MM.1S (cell line): Measurements from ENCODE around the gene NEDD4L.

ENCODE experiments used
- DNase-seq: peaks from one replicate; pipeline ENCODE4 v3.0.0-alpha.2; 2015
- H2AFZ ChIP-seq: fragments of 300-600 bp; sonication (generic); 2 replicates; pipeline ENCODE4 v1.6.0; 2016; ENCODE audit warnings: antibody characterized with exemption, low read length
- H3F3A ChIP-seq: fragments of 300-600 bp; sonication (generic); 2 replicates; pipeline ENCODE4 v1.6.1; 2016; ENCODE audit warnings: mild to moderate bottlenecking, antibody characterized with exemption, low read length, moderate library complexity, mixed read lengths; ENCODE audit not compliant: insufficient read depth
- H3K27ac ChIP-seq: fragments of 300-600 bp; sonication (generic); 2 replicates; pipeline ENCODE4 v1.5.1; 2016; ENCODE audit warnings: mild to moderate bottlenecking, low read length
- H3K27me3 ChIP-seq: fragments of 300-600 bp; sonication (generic); replicated peaks from 2 replicates; pipeline ENCODE4 v1.6.0; 2016; ENCODE audit warnings: low read length; ENCODE audit not compliant: insufficient read depth
- H3K36me3 ChIP-seq: fragments of 300-600 bp; sonication (generic); replicated peaks from 2 replicates; pipeline ENCODE4 v1.6.1; 2016; ENCODE audit warnings: mild to moderate bottlenecking, low read length, mixed read lengths; ENCODE audit not compliant: insufficient read depth
- H3K4me1 ChIP-seq: fragments of 300-600 bp; sonication (generic); 2 replicates; pipeline ENCODE4 v1.6.1; 2016; ENCODE audit warnings: low read length, mixed read lengths
- H3K4me2 ChIP-seq: fragments of 300-600 bp; sonication (generic); 2 replicates; pipeline ENCODE4 v1.6.0; 2016; ENCODE audit warnings: low read depth, low read length
- H3K4me3 ChIP-seq: fragments of 300-600 bp; sonication (generic); 2 replicates; pipeline ENCODE4 v1.5.1; 2016; ENCODE audit warnings: low read length, mixed read lengths
- H3K79me2 ChIP-seq: fragments of 300-600 bp; sonication (generic); 2 replicates; pipeline ENCODE4 v1.6.1; 2016; ENCODE audit warnings: mixed run types, low read length, mixed read lengths
- H3K9ac ChIP-seq: fragments of 300-600 bp; sonication (generic); 2 replicates; pipeline ENCODE4 v1.6.1; 2016; ENCODE audit warnings: low read length, mixed read lengths
- H3K9me2 ChIP-seq: fragments of 300-600 bp; sonication (generic); replicated peaks from 2 replicates; pipeline ENCODE4 v1.6.1; 2016; ENCODE audit warnings: mild to moderate bottlenecking, low read length, mixed read lengths; ENCODE audit not compliant: insufficient read depth
- H3K9me3 ChIP-seq: fragments of 300-600 bp; sonication (generic); replicated peaks from 2 replicates; pipeline ENCODE4 v1.6.1; 2016; ENCODE audit warnings: mild to moderate bottlenecking, low read length, mixed read lengths; ENCODE audit not compliant: insufficient read depth
- H4K20me1 ChIP-seq: fragments of 300-600 bp; sonication (generic); 2 replicates; pipeline ENCODE4 v1.6.1; 2016; ENCODE audit warnings: mild to moderate bottlenecking, low read length, moderate library complexity, mixed read lengths; ENCODE audit not compliant: insufficient read depth
- CTCF ChIP-seq: fragments of 300-600 bp; sonication (generic); IDR thresholded peaks from 2 replicates; pipeline ENCODE4 v1.5.1; 2016; ENCODE audit warnings: antibody characterized with exemption, low read length, mixed read lengths
- EZH2 ChIP-seq: fragments of 300-600 bp; sonication (generic); optimal IDR thresholded peaks from 2 replicates; pipeline ENCODE3; 2017; ENCODE audit warnings: low read depth, mild to moderate bottlenecking, antibody characterized with exemption, low read length, mixed read lengths
- EZH2phosphoT487 ChIP-seq: fragments of 300-600 bp; sonication (generic); IDR thresholded peaks from 2 replicates; pipeline ENCODE4 v1.6.1; 2018; ENCODE audit warnings: antibody characterized with exemption, low read length

The NEDD4L gene

DNA sequence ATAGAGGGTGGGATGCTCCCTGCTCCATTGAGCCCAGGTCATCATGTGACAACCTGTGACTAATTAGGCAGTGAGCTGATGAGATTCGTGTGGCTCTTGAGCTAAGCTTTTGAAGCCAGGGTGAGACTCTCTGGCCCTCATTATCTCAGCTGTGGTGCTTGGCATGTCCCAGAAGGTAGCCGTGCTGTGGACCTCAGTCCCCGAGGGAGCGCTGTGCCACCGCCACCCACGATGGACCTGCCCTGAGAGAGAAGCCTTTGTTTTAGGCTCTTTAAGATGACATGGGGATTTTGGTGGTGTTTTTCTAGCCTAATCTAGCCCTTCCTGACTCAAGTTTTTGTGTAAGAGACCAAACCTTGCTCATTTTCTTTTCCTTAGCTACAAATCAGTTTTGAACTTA lies 66.4 kb downstream of the NEDD4L start:
- Histone ChIP-seq H3K9me2 (no peaks in the 10 kb centered on the region), H3K4me3 (no peak overlapping the region), H4K20me1 (no peaks in the 10 kb centered on the region), H3K4me1 (peaks cover 12% of the 10 kb centered on the region), H3K36me3 (no peaks in the 10 kb centered on the region), H3K27me3 (no peaks in the 10 kb centered on the region), H2AFZ (no peak overlapping the region), H3K4me2 (no peak overlapping the region), H3K9me3 (no peaks in the 10 kb centered on the region), H3K9ac (no peak overlapping the region), H3K79me2 (no peaks in the 10 kb centered on the region), H3K27ac (no peak overlapping the region), H3F3A (no peaks in the 10 kb centered on the region)
- no peak for DNase-seq
- TF ChIP-seq EZH2phosphoT487 (no peak), CTCF (no peak), EZH2 (no peak)

DNA sequence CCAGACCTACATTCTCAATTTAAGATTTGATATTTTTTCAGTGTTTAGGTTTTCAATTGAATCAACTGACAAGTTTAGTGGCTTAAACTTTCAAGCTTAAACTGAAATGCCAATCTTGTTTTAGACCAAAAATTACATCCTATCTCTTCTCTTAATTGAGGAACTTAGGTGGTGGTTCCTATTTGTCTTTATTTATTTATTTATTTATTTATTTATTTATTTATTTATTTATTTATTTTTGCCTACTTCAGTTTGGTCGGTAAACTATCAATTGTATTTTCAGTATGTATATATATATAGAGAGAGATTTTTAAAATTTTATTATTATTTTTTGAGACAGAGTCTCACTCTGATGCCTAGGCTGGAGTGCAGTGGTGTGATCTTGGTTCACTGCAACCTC lies 68.1 kb downstream of the NEDD4L start:
- Histone ChIP-seq H3F3A (no peaks in the 10 kb centered on the region), H3K36me3 (no peaks in the 10 kb centered on the region), H4K20me1 (no peaks in the 10 kb centered on the region), H3K4me2 (no peak overlapping the region), H3K27ac (no peak overlapping the region), H3K9ac (no peak overlapping the region), H3K79me2 (no peaks in the 10 kb centered on the region), H3K4me1 (peaks cover 12% of the 10 kb centered on the region), H3K9me3 (no peaks in the 10 kb centered on the region), H3K9me2 (no peaks in the 10 kb centered on the region), H3K27me3 (no peaks in the 10 kb centered on the region), H3K4me3 (no peak overlapping the region), H2AFZ (no peak overlapping the region)
- TF ChIP-seq CTCF (no peak), EZH2 (no peak), EZH2phosphoT487 (no peak)
- DNase-seq, result no peak

GRCh38 chr18:58113337-58113736 lies 69.3 kb downstream of the NEDD4L start:
- Histone ChIP-seq H3K9ac (no peak overlapping the region), H3K4me1 (peaks cover 22% of the 10 kb centered on the region), H3F3A (no peaks in the 10 kb centered on the region), H3K36me3 (no peaks in the 10 kb centered on the region), H3K9me2 (no peaks in the 10 kb centered on the region), H3K27ac (no peak overlapping the region), H3K4me3 (no peak overlapping the region; the same call in 1 of the 2 replicates), H2AFZ (peak overlapping the region; percentile 36), H4K20me1 (no peaks in the 10 kb centered on the region), H3K27me3 (no peaks in the 10 kb centered on the region), H3K9me3 (no peaks in the 10 kb centered on the region), H3K79me2 (no peaks in the 10 kb centered on the region), H3K4me2 (peak overlapping the region; percentile 49)
- peak; percentile 42 for DNase-seq
- TF ChIP-seq EZH2phosphoT487 (no peak), CTCF (no peak), EZH2 (no peak)
